ENCODE results near the gene MOB2. TPM values are rescaled to one million over a fixed set of nuclear protein-coding genes. Genes with fewer than 3 reads are reported as not detected.

Gene MOB2
- total RNA-seq, 4 donors from 2014 or later, result 59.6 to 103 (median 87.8) TPM

GRCh38 chr11:1493650-1494244 lies 7.2 kb upstream of the MOB2 start:
- 88 to 95% methylated on average over 3 of the region's 3 CpGs for WGBS, 2 donors (ENCODE audit: low coverage in 1 of 2)
- H3K9me3 ChIP-seq, result no peaks in the 10 kb centered on the region
- peaks cover 0 to 49% (median 6%) of the 10 kb centered on the region in 3 donors for H3K4me1 ChIP-seq
- TF ChIP-seq CTCF (IDR thresholded peaks at IDR 0.05) (no peak), EP300 (IDR thresholded peaks at IDR 0.05) (no peak), POLR2AphosphoS5 (IDR thresholded peaks at IDR 0.05) (no peak), POLR2A (IDR thresholded peaks at IDR 0.05) (no peak)
- peaks cover 0 to 3% of the 10 kb centered on the region in 2 donors for H3K36me3 ChIP-seq
- H3K4me3 ChIP-seq, result no peak overlapping the region
- no peak overlapping the region for H3K27ac ChIP-seq
- no peak for ATAC-seq
- H3K27me3 ChIP-seq, result no peaks in the 10 kb centered on the region

- no peak for ATAC-seq
Measured at GRCh38 chr11:1491379-1491778, 4.8 kb upstream of the MOB2 start.

GRCh38 chr11:1490651-1491050 lies 4.1 kb upstream of the MOB2 start:
- TF ChIP-seq POLR2A (IDR thresholded peaks at IDR 0.05) (no peak), EP300 (IDR thresholded peaks at IDR 0.05) (no peak), CTCF (IDR thresholded peaks at IDR 0.05) (no peak), POLR2AphosphoS5 (IDR thresholded peaks at IDR 0.05) (no peak)
- no peaks in the 10 kb centered on the region for H3K9me3 ChIP-seq
- no peak overlapping the region for H3K4me3 ChIP-seq
- ATAC-seq, result no peak
- no peak overlapping the region for H3K27ac ChIP-seq
- H3K36me3 ChIP-seq, result no peaks in the 10 kb centered on the region
- H3K4me1 ChIP-seq, result peaks cover 0 to 53% (median 37%) of the 10 kb centered on the region in 3 donors
- no peaks in the 10 kb centered on the region for H3K27me3 ChIP-seq
- WGBS, 2 donors (ENCODE audit: low coverage in 1 of 2), result 72 to 79% methylated on average over 7 of the region's 7 CpGs

More at GRCh38 chr11:1491379-1491778, 4.8 kb upstream of the MOB2 start:
- Histone ChIP-seq H3K36me3 (no peaks in the 10 kb centered on the region), H3K27me3 (no peaks in the 10 kb centered on the region), H3K4me1 (peaks cover 0 to 52% (median 30%) of the 10 kb centered on the region in 3 donors), H3K27ac (no peak overlapping the region), H3K4me3 (no peak overlapping the region), H3K9me3 (no peaks in the 10 kb centered on the region)
- TF ChIP-seq EP300 (IDR thresholded peaks at IDR 0.05), result no peak
- TF ChIP-seq POLR2A (IDR thresholded peaks at IDR 0.05), result no peak
- no peak for TF ChIP-seq CTCF (IDR thresholded peaks at IDR 0.05)
- TF ChIP-seq POLR2AphosphoS5 (IDR thresholded peaks at IDR 0.05), result no peak
- WGBS, 2 donors (ENCODE audit: low coverage in 1 of 2), result 80 to 87% methylated on average over 1 to 12 of the region's 12 CpGs

GRCh38 chr11:1488575-1489180 lies 2.1 kb upstream of the MOB2 start:
- 70 to 91% methylated on average over 2 to 8 of the region's 20 CpGs for WGBS, 2 donors (ENCODE audit: low coverage in 1 of 2)
- no peaks in the 10 kb centered on the region for H3K27me3 ChIP-seq
- no peak for ATAC-seq
- H3K4me1 ChIP-seq, result peaks cover 0 to 72% (median 56%) of the 10 kb centered on the region in 3 donors
- no peaks in the 10 kb centered on the region for H3K36me3 ChIP-seq
- TF ChIP-seq EP300 (IDR thresholded peaks at IDR 0.05) (no peak), POLR2AphosphoS5 (IDR thresholded peaks at IDR 0.05) (no peak), CTCF (IDR thresholded peaks at IDR 0.05) (no peak), POLR2A (IDR thresholded peaks at IDR 0.05) (no peak)
- H3K27ac ChIP-seq, result peak overlapping the region in 3 of 4 donors; percentile 91 to 96 (median 95)
- no peaks in the 10 kb centered on the region for H3K9me3 ChIP-seq
- no peak overlapping the region for H3K4me3 ChIP-seq

Measured in gastroesophageal sphincter (tissue), 4 donors.